Transverse colon (tissue), 3 donors: ENCODE results near the gene LINC00237.

Experiments used
- CTCF ChIP-seq, 5 experiments: fragments of 200-600 bp in 3 of 5; fragments of 450-650 bp in 2 of 5; sonication (generic) in 3 of 5; IDR thresholded peaks; 1 replicate in 2 of 5; 2 replicates in 3 of 5; pipeline ENCODE4 v1.5.1; 2016 to 2017; ENCODE audit warnings: antibody characterized with exemption in 5 of 5, inconsistent platforms in 3 of 5, mild to moderate bottlenecking in 2 of 5, moderate library complexity in 1 of 5
- POLR2A ChIP-seq: fragments of 450-650 bp; IDR thresholded peaks from one replicate; pipeline ENCODE4 v1.6.1; 2016; ENCODE audit warnings: antibody characterized with exemption, mild to moderate bottlenecking, moderate library complexity

GRCh38 chr20:21133917-21134622, 27.9 kb upstream of the LINC00237 start:
- no peak for TF ChIP-seq CTCF (IDR thresholded peaks at IDR 0.05)
- TF ChIP-seq POLR2A = no peak
